8988T (cell line): ENCODE data around the gene TYRO3.

Source experiments
- DNase-seq: peaks from one replicate; pipeline ENCODE4 v3.0.0; 2011

The TYRO3 gene

DNA sequence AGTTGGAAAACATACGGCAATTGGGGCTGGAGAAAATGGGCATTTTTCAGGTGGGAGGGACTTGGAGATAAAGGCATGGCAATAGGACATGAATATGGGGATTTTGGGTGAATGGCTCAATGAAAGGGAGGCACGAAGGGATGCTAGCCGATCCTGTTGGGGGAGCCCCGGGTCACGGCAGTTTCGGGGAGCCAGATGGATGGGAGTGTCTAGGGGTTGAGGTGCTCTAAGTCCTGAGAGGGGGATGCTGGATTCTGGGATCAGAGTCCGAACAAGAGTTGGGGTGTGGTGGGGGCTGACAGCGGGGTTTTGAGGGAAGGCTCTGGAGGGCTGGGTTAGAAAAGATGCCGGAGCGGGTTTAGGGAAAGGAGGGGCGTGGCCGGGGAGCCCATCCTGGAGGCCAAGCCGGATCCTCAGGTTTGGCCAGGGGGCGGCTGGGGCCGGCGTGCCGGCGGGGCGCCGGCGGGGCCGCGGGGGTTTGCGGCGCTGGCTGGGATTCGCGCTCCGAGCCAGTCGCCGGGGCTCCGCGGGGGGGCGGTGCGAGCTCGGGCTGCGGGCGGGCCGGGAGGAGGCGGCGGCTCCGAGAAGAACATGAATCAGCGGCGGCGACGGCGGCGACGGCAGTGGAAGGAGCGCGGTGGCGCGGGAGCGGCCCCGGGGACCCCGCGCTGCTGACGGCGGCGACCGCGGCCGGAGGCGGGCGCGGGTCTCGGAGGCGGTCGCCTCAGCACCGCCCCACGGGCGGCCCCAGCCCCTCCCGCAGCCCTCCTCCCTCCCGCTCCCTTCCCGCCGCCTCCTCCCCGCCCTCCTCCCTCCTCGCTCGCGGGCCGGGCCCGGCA is at the start of gene TYRO3:
Gene TYRO3 (plus strand): TSS at position 813 of the 839 bp plus-strand sequence. CDS start 46 bp downstream, outside the sequence.
- DNase-seq: peak; percentile 69

GRCh38 chr15:41510728-41511127 is 48.3 kb upstream of the TYRO3 start:
- DNase-seq: peak; percentile 24

DNA sequence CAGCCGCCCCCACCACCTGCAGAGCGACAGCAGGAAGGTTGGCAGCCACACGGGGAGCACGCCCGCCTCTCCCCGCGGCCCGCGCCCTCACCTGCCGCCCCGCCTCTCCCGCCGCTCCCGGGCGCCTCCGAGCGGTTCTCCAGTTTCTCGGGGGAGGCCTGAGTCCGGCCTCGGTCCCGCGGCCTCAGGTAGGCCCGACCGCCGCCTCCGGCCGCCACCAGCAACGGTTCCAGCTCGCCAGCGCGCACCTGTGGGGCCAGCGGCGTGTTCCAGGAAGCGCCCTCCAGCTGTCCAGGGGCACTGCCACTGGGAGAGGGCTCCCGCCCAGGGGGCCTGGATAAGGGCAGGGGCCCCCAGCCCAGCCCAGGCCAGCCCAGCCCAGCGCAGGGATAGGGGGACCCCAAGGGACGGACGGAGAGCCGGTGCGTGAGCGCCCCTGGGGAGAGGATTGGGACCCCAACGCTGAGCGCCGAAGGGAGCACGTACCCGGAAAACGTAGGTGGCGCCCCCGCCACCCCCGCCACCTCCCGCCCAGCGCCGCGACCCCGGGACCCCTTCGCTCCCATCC is 47.6 kb upstream of the TYRO3 start:
- DNase-seq: no peak

GRCh38 chr15:41511899-41512369 is 47.1 kb upstream of the TYRO3 start:
- DNase-seq: no peak

DNA sequence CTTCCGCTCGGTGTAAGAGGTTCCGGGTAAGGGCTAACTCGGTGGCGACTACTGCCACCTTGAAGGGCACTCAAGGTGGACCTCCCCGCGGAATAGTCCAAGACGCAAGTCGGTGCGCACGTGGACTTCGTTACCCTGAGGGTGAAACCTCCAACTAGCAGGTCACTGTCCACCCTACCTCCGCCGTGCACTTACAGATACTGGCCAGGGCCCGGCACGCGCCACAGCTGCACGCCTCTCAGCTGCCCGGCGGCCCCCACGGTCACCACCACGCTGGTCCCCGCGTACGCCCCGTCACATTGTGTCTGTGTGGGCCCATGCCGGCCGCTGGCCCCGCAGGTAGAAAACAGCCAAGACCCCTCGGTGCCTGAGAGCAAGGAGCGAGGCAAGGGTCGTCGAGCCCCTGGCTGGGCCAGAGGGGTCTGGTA is 46.5 kb upstream of the TYRO3 start:
- no peak for DNase-seq

DNA sequence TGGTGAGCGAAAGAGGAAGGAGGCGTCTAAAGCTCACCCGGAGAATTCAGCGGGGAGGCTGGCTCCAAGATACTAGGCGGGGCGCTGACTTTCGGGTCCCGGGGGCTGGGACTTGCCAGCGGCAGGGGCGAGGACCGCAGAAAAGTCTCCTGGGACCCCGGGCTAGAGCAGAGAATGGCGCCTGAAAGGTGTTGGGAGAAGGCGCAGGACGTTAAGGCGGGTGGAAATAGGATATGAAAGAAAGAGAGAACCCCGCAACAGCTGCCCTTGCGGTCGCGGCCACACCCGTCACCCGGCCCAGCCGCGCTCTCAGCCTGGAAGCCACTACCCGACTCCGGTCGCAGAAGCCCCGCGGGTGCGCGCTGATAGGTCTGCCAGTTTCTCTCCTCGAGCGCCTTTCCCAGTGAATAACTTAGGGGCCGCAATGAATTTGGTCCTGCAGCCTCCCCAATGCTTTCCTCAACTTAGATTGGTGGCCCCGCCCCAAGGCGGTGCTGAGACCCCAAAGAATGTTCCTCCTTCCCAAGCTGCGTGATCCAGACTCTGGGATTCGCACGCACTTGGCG is 46.0 kb upstream of the TYRO3 start:
- DNase-seq: no peak

DNA sequence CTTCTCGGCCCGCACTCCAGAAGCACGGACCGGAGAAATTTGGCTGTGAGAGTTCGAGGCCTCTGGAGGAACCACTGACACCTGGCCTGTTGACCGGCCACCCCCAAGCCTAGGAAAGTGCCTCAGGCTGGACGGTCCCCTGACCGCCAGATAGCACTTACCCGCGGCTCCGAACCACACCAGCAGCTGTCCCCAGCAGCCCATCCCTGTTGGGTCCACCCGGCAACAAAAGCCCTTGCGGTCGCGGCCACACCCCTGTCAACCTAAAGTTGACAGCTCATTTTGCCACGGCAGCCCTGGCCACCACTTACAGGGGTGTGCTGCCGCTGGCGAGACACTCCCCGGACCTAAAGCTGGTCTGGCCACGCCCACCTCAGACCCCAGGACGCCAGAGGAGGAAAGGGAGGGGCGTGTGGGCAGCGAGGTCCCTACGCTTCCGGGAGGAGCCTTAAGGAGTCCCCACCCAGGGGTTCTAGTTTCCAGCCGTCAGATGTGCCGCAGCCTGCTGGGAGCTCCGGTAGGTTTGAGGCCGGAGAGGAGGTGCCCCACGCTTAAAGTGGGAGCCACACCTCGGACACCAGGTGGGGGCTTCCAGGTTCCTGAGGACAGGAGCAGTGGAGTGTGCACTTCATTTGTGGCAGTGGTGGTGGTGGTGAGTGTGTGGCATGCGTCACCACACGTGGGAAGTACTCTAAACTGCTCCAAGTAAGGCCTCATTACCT is 45.3 kb upstream of the TYRO3 start, which contains the start of gene LTK:
Gene LTK (minus strand): TSS at position 322 of the 722 bp plus-strand sequence. CDS start 118 bp downstream, at position 204.
- DNase-seq: no peak

- no peak for DNase-seq
These were observed 41.0 kb upstream of the TYRO3 start for GRCh38 chr15:41517895-41518449.

DNA sequence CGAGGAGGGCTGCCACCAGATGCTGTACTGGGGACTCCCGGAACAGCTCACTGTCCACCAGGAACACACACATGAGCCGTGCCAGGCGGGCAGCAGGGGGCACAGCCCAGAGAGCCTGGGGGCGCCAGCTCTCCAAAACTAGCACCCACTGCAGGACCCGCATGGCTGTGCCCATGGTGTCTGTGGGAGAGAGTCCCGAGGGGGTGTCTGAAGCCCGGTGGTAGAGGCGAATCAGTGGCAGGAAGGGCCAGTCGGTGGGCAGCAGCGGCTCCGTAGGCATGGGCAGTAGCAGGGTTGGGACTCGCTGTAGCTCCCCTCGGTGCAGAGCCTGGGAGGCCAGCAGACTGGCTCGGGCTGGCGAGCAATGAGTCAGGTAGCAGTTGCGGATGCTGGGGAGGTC is 38.4 kb upstream of the TYRO3 start:
- DNase-seq: no peak

GRCh38 chr15:41521614-41522013 is 37.4 kb upstream of the TYRO3 start:
- DNase-seq: no peak

- no peak for DNase-seq
These were observed 35.9 kb upstream of the TYRO3 start for GRCh38 chr15:41523097-41523496.

DNA sequence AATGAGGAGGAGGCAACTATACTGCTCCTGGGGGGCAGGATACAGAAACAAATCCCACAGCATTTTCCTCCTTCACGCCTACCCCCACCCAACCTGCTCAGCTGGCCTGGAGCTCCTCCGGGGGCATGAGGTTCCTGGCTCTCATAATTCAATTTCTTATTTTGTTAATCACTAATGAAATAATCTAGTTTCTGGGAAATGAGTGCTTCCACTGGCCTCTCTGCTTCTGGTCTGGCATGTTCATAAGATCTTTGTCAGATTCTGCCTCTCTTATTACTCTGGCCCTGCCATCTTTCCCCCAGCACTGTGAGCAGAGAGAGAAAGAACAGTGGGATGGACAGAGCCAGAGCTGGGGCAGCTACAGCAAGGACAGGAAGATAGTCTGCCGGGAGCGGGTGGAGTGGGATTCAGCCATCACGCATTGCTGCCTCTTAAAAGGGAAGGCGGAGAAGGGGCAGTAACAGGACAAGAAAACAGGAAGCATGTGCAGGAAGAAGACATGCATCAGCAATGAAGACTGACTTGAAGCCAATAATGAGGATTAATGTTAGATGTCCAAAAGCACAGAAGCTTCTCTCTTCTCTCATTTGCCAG is 28.6 kb upstream of the TYRO3 start:
- DNase-seq: no peak

DNA sequence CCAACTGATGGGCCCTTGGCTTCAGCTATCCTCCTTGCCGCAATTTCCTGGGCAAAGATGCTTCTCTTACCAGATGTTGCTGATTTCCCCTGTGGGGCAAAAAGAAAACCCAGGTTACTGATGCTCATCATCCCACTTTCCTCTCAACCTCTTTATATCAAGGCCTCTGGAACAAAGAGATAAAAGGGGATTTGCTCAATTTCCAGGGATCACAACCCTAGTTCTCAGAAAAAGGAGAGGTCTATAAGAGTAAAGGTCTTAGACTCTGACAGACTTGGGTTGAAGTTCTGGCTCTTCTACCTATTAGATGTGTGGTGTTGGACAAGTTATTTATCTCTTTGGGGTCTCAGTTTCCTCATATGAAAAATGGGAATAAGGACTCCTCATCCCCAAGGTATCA is 23.5 kb upstream of the TYRO3 start:
- DNase-seq: no peak

DNA sequence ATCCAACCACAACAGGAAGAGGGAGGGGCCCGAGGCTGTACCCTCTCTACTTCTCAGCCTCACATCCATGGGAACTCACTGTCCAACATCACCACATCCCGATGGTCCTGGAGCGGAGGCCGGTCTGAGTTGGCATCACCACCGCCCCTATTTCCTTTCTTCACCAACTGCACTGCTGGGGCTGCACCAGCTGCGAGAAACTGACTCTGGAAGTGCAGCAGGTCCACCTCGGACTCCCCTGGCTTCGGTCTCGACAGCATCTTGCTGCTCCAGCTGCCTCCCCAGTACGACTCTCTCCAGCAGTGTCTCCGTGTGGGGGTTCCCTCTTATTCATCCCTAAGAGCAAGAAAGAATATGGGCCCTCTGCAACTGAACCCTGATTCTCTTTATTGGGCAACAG is 22.1 kb upstream of the TYRO3 start:
- no peak for DNase-seq

DNA sequence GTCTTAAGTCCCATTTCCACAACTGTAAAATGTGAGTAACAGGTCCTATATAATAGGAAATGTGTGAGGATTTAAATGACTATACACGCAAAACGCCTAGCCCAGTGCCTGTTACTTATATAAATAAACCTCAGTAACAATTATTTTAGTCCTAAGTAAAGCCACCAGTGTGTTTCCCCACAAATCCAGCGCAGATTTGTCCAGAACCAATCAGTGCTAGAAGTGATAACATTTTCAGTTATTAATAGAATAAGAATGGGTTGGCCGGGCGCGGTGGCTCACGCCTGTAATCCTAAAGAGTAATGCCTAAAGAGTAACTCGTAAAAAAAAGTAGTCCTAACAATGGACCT is 15.5 kb upstream of the TYRO3 start:
- no peak for DNase-seq

GRCh38 chr15:41544650-41545015 is 14.4 kb upstream of the TYRO3 start:
- no peak for DNase-seq

DNA sequence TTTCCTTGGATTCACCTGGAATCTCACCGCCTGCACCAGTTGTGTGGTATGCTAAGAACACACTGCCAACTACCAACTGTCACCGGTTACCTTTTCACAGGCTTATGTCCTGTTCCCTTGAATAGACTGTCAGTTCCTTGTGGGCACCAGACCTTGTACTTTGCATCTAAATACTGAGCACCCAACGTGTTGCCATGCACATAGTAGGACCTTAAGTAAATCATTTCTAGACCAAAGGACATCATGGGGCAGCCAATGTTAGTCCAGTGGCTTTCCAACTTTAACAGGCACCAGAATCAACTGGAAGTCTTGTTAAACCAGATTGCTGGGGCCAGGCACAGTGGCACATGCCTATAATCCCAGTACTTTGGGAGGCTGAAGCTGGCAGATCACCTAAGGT is 13.8 kb upstream of the TYRO3 start:
- DNase-seq: no peak

DNA sequence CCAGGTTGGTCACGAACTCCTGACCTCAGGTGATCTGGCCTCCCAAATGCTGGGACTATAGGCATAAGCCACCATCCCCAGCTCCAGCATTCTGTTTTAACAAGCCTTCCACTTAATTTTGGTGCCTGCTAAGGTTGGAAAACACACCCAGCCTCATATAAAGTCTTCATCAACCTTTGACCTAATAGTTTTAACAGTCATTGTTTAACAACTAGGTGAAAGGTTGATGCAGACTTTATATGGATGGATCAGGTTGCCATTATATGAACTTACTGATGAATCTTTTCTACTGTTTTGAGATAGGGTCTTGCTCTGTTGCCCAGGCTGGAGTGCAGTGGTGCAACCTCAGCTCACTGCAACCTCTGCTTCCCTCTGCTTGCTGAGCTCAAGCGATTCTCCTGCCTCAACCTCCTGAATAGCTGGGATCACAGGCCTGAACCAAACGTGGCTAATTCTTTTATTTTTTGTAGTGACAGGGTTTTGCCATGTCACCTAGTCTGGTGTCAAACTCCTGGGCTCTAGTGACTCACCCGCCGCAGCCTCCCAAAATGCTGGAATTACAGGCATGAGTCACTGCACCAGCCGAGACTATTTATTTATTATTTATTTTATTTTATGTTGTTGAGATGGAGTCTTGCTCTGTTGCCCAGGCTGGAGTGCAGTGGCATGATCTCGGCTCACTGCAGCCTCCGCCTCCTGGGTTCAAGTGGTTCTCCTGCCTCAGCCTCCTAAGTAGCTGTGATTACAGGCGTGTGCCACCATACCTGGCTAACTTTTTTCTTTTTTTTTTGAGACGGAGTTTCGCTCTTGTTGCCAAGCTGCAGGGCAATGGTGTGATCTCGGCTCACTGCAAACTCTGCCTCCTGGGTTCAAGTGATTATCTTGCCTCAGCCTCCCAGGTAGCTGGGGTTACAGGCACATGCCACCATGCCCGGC is 11.9 kb upstream of the TYRO3 start:
- no peak for DNase-seq

DNA sequence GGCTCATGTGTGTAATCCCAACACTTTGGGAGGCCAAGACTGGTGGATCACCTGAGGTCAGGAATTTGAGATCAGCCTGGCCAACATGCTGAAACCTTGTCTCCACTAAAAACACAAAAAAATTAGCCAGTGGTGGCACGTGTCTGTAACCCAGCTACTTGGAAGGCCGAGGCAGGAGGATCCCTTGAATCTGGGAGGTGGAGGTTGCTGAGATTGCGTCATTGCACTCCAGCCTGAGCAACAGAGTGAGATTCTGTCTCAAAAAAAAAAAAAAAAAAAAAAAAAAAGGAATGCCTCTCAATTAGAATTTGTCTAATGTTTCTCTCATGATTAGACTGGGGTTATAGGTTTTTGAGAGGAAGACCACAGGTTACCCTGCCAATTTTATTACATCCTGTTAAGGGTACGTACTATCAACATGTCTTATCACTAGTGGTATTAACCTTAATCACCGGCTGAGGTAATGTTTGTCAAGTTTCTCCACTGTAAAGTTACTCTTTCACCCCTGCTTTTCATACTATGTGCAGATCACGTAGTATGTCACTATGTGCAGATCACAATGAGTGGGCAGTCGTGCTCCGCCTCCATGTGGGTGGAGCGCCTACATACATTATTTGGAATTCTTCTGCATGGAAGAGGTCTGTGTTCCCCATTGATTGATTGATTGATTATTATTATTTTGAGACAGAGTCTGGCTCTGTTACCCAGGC is 8.8 kb upstream of the TYRO3 start:
- DNase-seq: no peak

- DNase-seq: no peak
These were observed 5.3 kb upstream of the TYRO3 start for GRCh38 chr15:41553731-41554130.

- no peak for DNase-seq
These were observed 4.7 kb upstream of the TYRO3 start for GRCh38 chr15:41554343-41554742.
